OCI-LY1 (cell line): ENCODE data around the gene NEK1.

ENCODE experiments used
- H2AFZ ChIP-seq: fragments of 200-600 bp; sonication (generic), shearing (Covaris generic); 2 replicates; pipeline ENCODE4 v1.6.0; 2014; ENCODE audit warnings: antibody characterized with exemption, mild to moderate bottlenecking, low read length
- H3F3A ChIP-seq: fragments of 200-600 bp; sonication (generic), shearing (Covaris generic); 2 replicates; pipeline ENCODE4 v1.6.0; 2014; ENCODE audit warnings: mild to moderate bottlenecking, antibody characterized with exemption, low read length, moderate library complexity; ENCODE audit not compliant: insufficient read depth
- H3K27ac ChIP-seq: fragments of 200-600 bp; sonication (generic); 2 replicates; pipeline ENCODE4 v1.5.1; 2014; ENCODE audit warnings: low read length, mixed run types, mild to moderate bottlenecking, low read depth; ENCODE audit not compliant: poor library complexity, severe bottlenecking
- H3K27me3 ChIP-seq: fragments of 200-600 bp; sonication (generic); 2 replicates; pipeline ENCODE4 v1.6.0; 2014; ENCODE audit warnings: antibody characterized with exemption, mild to moderate bottlenecking, low read length, moderate library complexity; ENCODE audit not compliant: insufficient read depth
- H3K36me3 ChIP-seq: fragments of 200-600 bp; sonication (generic); 2 replicates; pipeline ENCODE4 v1.6.1; 2014; ENCODE audit warnings: mild to moderate bottlenecking, antibody characterized with exemption, low read length, moderate library complexity, mixed read lengths; ENCODE audit not compliant: insufficient read depth
- H3K4me1 ChIP-seq: fragments of 200-600 bp; sonication (generic); 2 replicates; pipeline ENCODE4 v1.5.1; 2014; ENCODE audit warnings: mild to moderate bottlenecking, low read length, moderate library complexity; ENCODE audit not compliant: insufficient read depth, severe bottlenecking
- H3K4me2 ChIP-seq: fragments of 200-600 bp; sonication (generic), shearing (Covaris generic); 2 replicates; pipeline ENCODE4 v1.6.1; 2014; ENCODE audit warnings: low read length
- H3K4me3 ChIP-seq: fragments of 200-600 bp; sonication (generic); 2 replicates; pipeline ENCODE4 v1.5.1; 2014; ENCODE audit warnings: low read length, low read depth, mild to moderate bottlenecking, mixed read lengths; ENCODE audit not compliant: poor library complexity, severe bottlenecking
- H3K79me2 ChIP-seq: fragments of 200-600 bp; shearing (Covaris generic); 2 replicates; pipeline ENCODE4 v1.6.1; 2016; ENCODE audit warnings: mixed run types, low read length, mixed read lengths; ENCODE audit not compliant: insufficient read depth
- H3K9ac ChIP-seq: fragments of 200-600 bp; sonication (generic), shearing (Covaris generic); 2 replicates; pipeline ENCODE4 v1.6.1; 2014; ENCODE audit warnings: mild to moderate bottlenecking, low read length, mixed read lengths
- H3K9me2 ChIP-seq: fragments of 200-600 bp; sonication (generic), shearing (Covaris generic); 2 replicates; pipeline ENCODE4 v1.6.1; 2014; ENCODE audit warnings: low read depth, mild to moderate bottlenecking, low read length, mixed read lengths
- H3K9me3 ChIP-seq: fragments of 200-600 bp; shearing (Covaris generic); 2 replicates; pipeline ENCODE4 v1.6.1; 2014; ENCODE audit warnings: low read length, mixed read lengths
- H4K20me1 ChIP-seq: fragments of 200-600 bp; sonication (generic), shearing (Covaris generic); 2 replicates; pipeline ENCODE4 v1.6.0; 2016; ENCODE audit warnings: mild to moderate bottlenecking, low read length; ENCODE audit not compliant: insufficient read depth
- CTCF ChIP-seq: fragments of 200-600 bp; sonication (generic), shearing (Covaris generic); IDR thresholded peaks from 2 replicates; pipeline ENCODE4 v1.5.1; 2017; ENCODE audit warnings: mild to moderate bottlenecking, antibody characterized with exemption, low read length, moderate library complexity, mixed read lengths
- EZH2 ChIP-seq: fragments of 200-600 bp; sonication (generic), shearing (Covaris generic); IDR thresholded peaks from 2 replicates; pipeline ENCODE4 v1.8.0; 2017; ENCODE audit warnings: borderline replicate concordance, mixed run types, mild to moderate bottlenecking, antibody characterized with exemption, low read length, moderate library complexity, mixed read lengths

NEK1 gene

GRCh38 chr4:169603312-169603711 lies 9.1 kb downstream of the NEK1 start:
- peaks cover 14% of the 10 kb centered on the region for H3K4me1 ChIP-seq
- H2AFZ ChIP-seq = no peak overlapping the region
- H4K20me1 ChIP-seq = no peaks in the 10 kb centered on the region
- H3K4me2 ChIP-seq = no peak overlapping the region
- peaks cover 30% of the 10 kb centered on the region for H3K36me3 ChIP-seq
- no peak overlapping the region for H3K4me3 ChIP-seq
- no peak overlapping the region for H3K27ac ChIP-seq
- no peaks in the 10 kb centered on the region; the same call in 1 of the 2 replicates for H3F3A ChIP-seq
- H3K9me2 ChIP-seq = no peaks in the 10 kb centered on the region
- H3K9ac ChIP-seq = no peak overlapping the region
- no peak for TF ChIP-seq EZH2
- H3K9me3 ChIP-seq = no peaks in the 10 kb centered on the region
- no peaks in the 10 kb centered on the region; the same call in 1 of the 2 replicates for H3K79me2 ChIP-seq
- no peaks in the 10 kb centered on the region for H3K27me3 ChIP-seq

GRCh38 chr4:169601016-169601771 lies 11.2 kb downstream of the NEK1 start:
- no peak overlapping the region for H3K9ac ChIP-seq
- H3F3A ChIP-seq = no peaks in the 10 kb centered on the region; the same call in 1 of the 2 replicates
- no peak for TF ChIP-seq EZH2
- TF ChIP-seq CTCF = no peak
- H3K27ac ChIP-seq = peak overlapping the region; percentile 19
- no peak overlapping the region for H3K4me2 ChIP-seq
- H4K20me1 ChIP-seq = no peaks in the 10 kb centered on the region
- no peaks in the 10 kb centered on the region; the same call in 1 of the 2 replicates for H3K79me2 ChIP-seq
- H3K9me3 ChIP-seq = no peaks in the 10 kb centered on the region
- H3K36me3 ChIP-seq = peaks cover 27% of the 10 kb centered on the region; the same call in 1 of the 2 replicates
- H2AFZ ChIP-seq = no peak overlapping the region
- H3K9me2 ChIP-seq = no peaks in the 10 kb centered on the region
- no peak overlapping the region for H3K4me3 ChIP-seq
- H3K4me1 ChIP-seq = peaks cover 14% of the 10 kb centered on the region
- H3K27me3 ChIP-seq = no peaks in the 10 kb centered on the region

GRCh38 chr4:169594560-169595195 lies 17.7 kb downstream of the NEK1 start:
- Histone ChIP-seq H3K4me3 (no peak overlapping the region), H3K9ac (no peak overlapping the region), H3K9me2 (no peaks in the 10 kb centered on the region), H4K20me1 (no peaks in the 10 kb centered on the region), H3F3A (no peaks in the 10 kb centered on the region), H3K27me3 (no peaks in the 10 kb centered on the region), H3K4me1 (no peaks in the 10 kb centered on the region), H3K79me2 (no peaks in the 10 kb centered on the region), H3K27ac (no peak overlapping the region), H3K4me2 (no peak overlapping the region), H3K9me3 (no peaks in the 10 kb centered on the region), H3K36me3 (peaks cover 5% of the 10 kb centered on the region), H2AFZ (no peak overlapping the region)
- TF ChIP-seq CTCF = no peak
